Stimulated activated CD8-positive, alpha-beta memory T cell treated with anti-CD3 and anti-CD28 coated beads, Interleukin-4, amount 100 ng/mL, for 48 hours (primary cell): ENCODE data around the gene FARP1.
"Not testable (repeated sequence)": the region's sequence is repeated elsewhere in the genome, so short reads cannot be mapped to it uniquely, and the experiment has no call there.

Experiments
- DNase-seq: peaks from one replicate; pipeline ENCODE4 v3.0.0-alpha.2; 2020

The FARP1 gene

GRCh38 chr13:98206946-98207345 lies 64.1 kb downstream of the FARP1 start:
- no peak for DNase-seq

- DNase-seq: no peak
Measured at GRCh38 chr13:98207416-98207815, 64.5 kb downstream of the FARP1 start.

DNA sequence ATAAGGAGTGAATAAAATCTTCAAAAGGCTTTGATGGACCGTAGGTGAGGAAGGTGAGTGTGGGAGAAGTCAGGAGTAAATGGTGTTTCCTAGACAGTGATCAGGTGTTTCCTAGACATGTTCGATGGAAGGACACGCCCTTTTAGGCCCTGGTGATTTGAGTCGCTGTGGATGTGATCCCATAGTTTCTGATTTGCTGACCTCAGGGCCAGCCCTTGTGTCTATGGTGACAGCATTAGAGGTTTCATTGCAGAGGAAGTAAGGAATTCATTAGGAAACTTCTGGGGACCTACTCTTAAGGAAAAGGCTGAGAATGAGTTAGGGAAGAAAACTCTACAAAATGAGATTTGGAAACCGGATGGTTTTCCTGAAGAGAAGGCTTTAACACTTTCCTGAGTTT lies 65.7 kb downstream of the FARP1 start:
- no peak for DNase-seq

GRCh38 chr13:98212763-98213162 lies 69.9 kb downstream of the FARP1 start:
- DNase-seq: no peak

DNA sequence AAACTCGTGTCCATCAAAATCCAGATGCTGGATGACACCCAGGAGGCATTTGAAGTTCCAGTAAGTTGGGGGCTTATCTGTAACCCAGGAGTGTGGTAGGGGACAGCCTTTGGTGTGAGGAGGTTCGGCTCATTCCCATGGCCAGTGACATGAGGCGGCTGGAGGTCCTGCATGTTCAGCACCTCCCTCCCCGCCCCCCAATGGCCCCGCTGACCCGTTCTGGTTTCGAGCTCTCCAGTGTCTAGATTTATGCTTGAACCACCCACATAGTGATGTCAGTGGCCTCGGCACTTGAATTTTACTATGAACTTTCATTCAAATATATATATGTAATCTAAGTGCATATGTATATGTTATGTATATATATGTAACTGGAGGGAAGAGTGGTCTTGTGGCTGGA lies 70.5 kb downstream of the FARP1 start:
- no peak for DNase-seq

DNA sequence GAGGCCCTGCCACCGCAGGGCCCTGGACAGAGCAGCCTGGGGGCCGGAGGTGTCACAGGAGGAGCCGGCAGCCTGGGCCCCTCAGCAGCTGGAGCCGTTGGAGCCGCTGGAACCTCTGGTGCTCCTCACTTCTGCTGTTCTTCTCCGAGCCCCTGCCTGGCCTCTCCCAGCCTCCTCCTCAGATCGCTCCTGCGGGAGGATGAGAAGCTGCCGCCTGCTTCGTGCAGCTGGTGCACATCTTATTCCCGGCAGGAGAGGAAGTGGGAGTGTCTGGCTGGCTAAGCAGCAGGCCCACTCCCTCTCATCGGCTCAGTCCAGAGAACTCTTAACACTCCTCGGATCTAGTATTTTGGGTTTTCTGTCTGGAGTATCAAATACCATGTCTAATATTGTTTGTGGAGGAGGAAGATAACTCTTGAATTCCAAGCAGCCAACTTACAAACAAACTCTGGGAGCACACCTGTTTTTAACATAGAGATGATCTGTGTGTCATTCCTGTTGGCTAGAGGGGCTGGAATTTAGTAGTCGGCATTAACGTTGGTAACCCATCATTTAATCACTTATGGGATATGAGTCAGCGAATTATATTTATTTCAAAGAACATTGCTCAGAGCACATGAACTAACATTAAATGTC lies 71.2 kb downstream of the FARP1 start:
- DNase-seq: no peak

DNA sequence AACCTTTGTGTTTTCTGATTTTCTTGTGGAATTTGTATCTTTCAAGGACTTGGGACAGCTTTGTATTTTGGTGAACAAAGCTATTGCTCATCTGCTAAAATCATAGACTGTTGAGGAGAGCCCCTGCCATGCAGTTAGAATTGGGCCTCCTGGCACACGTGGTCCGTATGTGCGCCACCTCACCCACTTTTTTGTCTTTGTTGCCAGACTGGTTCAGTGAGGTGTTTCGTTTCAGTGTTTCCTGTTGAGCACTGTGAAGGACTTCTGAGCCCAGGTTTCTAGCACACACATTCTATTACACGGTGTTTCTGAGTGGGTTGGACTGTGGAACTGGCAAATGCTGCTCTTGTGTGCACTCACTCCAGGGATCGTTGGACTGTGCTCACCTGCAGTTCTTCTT lies 71.8 kb downstream of the FARP1 start:
- no peak for DNase-seq

DNA sequence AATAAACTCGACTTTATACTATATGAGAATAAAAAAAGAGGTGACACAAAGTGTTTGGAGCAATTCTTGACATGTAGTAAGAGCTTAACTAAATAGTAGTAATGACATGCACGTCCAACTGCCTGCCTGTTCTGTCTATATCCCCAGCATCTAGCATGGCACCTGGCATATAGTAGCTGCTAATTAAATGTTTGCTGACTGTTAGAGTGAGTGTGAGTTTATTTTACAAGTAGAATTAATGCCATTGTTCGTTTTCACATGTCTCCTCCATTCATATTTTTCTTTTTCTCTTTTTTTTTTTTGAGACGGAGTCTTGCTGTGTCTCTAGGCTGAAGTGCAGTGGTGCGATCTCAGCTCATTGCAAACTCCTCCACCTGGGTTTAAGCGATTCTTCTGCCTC lies 72.6 kb downstream of the FARP1 start:
- no peak for DNase-seq

- DNase-seq: no peak
Measured at GRCh38 chr13:98216135-98216565, 73.3 kb downstream of the FARP1 start.

DNA sequence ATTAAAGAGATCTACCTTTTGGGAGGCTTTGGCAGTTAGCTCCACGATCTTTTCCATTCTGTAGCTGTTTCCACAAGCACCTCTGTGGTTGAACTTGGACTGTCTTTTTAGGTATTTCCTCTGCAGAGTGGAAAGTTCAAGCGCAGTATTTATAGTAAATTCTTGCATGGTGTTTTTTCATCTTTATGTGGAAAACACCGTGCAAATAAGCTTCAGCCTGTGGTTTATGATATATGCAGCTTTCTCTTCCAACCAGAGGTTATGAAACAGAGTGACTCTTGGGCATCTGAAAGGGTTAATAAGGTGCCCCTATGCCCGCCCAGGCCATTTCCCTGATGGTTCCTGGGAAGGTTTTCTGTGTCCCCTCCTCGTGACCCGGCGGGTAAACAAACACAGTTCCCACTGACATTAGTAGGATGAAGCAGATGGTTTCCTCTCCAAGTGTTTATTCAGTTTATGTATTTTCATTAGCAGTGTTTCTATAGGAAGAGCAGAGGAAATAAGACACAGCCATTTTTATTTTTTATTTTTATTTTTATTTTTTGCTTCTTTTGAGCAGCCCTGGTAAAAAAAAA lies 73.9 kb downstream of the FARP1 start:
- DNase-seq: no peak

DNA sequence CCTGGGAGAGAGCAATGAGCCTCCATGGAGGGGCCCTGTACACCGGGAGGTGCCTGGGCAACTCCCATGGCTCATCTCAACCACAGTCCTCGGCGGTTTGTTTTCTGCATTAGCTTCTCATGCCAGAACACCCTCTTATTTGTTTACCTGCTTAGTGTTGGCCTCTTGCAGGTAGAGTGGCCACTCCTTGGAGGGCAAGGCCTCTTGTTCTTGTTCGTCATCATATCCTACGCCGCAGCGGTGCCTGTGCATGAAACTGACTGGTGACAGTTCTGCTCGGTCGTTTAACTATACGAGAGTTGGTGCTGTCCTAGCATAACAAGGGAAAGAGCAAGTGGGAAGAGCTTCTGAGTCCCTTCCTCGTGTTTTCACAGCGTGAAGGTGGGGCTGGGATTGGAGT lies 74.7 kb downstream of the FARP1 start:
- no peak for DNase-seq

GRCh38 chr13:98219685-98220084 lies 76.8 kb downstream of the FARP1 start:
- DNase-seq: no peak

DNA sequence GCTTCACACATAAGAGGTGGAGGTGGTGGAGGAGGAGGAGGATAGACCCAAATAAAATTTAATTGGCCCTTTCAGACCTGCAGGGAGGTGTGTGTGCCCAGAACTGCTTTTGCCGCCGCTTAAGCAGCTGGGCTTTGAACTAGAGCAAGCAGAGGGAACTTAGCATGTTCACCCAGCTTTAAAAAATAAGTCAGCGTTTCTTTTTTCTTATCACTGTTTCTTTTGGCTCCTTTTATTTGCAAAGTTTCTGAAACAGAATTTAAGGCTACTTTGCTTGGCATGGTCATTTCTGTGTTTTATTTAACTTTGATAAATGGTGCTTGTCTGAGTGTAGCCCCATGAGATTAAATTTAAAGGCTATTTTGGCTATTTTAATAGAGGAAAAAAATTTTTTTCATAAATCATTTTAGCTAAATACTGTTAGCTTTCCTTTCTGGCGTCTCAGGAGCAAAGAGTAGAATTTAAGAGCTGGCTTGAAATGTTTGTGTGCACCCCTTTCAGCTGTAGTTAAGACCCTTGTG lies 77.4 kb downstream of the FARP1 start:
- DNase-seq: no peak

- DNase-seq: no peak
Measured at GRCh38 chr13:98221234-98221633, 78.3 kb downstream of the FARP1 start.

DNA sequence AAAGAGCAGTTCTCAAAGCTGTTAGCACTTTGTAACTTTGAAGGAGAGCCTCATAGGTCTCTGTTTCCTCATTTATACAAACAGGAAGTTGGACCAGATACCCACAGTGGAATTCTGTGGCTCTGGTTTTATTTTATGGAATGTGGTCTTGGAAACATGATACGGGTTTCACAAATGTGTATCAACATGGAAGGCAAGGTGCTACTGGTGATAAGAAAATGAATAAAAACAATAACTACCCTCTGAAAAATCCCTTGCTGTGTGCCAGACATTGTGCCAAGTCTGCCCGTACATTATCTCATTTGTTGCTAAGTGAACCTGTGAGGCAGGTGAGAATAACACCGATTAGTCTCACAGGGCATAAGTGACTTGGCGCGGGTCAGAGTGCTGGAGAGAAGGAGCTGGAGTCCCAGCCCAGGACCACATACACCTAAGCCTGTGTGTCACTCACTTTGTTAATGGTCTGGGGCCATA lies 79.2 kb downstream of the FARP1 start:
- DNase-seq: no peak

DNA sequence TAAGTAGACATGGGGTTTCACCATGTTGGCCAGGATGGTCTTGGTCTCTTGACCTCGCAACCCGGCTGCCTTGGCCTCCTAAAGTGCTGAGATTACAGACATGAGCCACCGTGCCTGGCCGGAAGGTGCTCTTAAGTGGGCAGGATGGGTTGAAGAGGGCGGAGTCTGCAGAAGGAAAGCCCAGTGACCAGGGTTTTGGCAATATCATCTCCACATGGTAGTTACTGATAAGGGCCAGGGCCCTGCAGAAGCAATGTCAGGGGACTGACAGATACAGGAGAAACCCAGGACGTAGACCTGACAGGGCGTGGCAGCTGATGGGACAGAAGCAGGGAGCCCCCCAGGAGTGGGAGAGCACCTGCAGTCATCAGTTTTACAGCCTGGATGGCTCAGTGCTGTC lies 79.9 kb downstream of the FARP1 start:
- DNase-seq: no peak

DNA sequence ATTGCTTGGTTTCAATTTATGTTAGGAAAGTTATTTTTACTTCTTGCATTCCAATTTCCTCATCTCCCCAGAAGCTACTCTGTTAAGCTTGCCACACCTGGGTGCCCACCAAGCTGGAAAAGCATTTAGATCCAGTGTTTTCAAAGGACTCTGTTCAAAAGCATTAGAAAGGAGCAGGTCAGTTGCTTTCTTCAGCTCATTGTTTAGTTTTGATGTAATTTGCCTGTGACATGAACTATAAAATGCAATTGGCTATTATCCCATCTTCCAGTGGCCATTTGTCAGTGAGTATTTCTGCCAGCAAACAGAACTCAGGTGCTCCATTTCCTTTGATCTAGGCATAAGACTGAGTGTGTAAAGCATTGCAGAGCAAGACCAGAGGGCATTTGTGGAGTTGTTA lies 80.8 kb downstream of the FARP1 start:
- DNase-seq: no peak

GRCh38 chr13:98224557-98224956 lies 81.7 kb downstream of the FARP1 start:
- no peak for DNase-seq

DNA sequence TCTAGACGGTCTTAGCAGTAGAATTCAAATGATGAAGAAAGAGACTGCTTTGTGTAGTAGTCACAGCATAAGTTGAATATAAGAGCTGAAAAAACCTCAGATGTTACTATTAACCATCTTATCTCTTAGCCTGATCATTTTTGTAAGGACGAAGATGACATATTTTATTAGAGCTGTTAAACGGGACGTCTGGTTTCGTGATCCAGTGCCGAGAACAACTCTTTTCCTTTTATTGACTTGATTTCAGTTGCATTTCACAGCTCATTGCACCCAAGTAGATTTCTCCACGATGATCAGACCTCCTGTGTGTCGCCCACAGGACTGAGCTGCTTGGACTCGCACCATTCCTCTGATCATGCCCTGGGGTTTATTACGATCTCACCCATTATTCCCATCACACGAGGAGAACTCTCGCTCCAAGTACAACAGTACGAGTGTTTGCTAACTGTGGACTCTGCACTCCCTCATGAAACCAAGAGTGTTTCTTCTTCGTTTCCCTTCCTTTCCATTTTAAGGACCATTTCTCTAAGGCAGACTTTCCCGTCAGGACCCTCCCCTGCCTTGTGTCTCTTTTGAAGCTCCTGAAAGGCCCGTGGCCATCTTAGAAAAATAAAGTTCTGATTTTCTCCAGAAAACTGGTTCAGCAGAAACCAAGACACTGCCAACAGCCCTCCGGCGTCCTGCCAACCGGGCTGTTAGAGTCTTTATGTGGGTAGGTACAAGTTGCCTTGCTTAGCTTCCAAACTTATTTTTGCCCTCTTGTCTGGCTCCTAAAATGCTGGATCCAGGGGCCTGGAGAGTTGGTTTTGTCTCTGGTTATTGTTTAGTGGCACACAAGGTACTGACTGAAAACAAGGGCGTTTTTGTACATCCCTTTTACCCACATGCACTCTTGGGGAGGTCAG lies 82.4 kb downstream of the FARP1 start:
- DNase-seq: no peak

DNA sequence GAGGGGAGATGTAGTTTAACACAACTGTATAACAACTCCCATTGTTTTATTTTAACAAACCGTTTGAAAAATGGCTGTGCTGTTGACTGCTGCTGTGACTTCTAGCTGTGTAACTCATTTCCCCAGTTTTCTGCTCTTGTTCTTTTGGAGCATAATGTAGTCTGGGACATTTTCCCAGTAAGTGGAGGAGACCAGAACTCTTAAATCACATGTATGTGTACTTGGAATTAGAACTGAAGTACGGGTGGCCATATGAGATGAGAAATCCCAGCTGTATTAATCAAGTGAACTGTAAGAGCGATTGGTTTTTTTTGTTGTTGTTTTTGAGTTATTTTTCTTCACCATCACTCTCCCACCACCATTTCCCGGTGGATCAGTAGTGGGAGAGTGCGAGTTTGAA lies 83.6 kb downstream of the FARP1 start:
- no peak for DNase-seq

GRCh38 chr13:98228661-98229341 lies 85.9 kb downstream of the FARP1 start:
- no peak for DNase-seq

GRCh38 chr13:98230762-98231161 lies 87.9 kb downstream of the FARP1 start:
- DNase-seq: not testable (repeated sequence)

- no peak for DNase-seq
Measured at GRCh38 chr13:98232456-98232855, 89.6 kb downstream of the FARP1 start.
